ENCODE data around the gene CMTM2. TPM values are rescaled to one million over a fixed set of nuclear protein-coding genes. Genes with fewer than 3 reads are reported as not detected.

The CMTM2 gene
- total and polyA plus RNA-seq, 9 donors, result 0.25 to 0.68 (median 0.44) TPM

GRCh38 chr16:66568355-66568754, 10.9 kb upstream of the CMTM2 start:
- no peak overlapping the region for H3K27ac ChIP-seq (ENCODE audit: low read length)
- no peaks in the 10 kb centered on the region for H3K27me3 ChIP-seq (ENCODE audit: control insufficient read depth, insufficient read depth, low read length)
- H3K4me3 ChIP-seq (ENCODE audit: low read length), result no peak overlapping the region
- no peaks in the 10 kb centered on the region for H3K4me1 ChIP-seq (ENCODE audit: control insufficient read depth, insufficient read depth, low read length)
- no peak for DNase-seq
- 100% methylated on average over 1 of the region's 2 CpGs for WGBS (ENCODE audit: insufficient coverage)
- peaks cover 34% of the 10 kb centered on the region for H3K36me3 ChIP-seq (ENCODE audit: control insufficient read depth, insufficient read depth, low read length)
- H3K9me3 ChIP-seq (replicated peaks; ENCODE audit: control insufficient read depth, low read depth, low read length), result no peaks in the 10 kb centered on the region

GRCh38 chr16:66569131-66569530, 10.1 kb upstream of the CMTM2 start:
- WGBS (ENCODE audit: insufficient coverage), result no CpG with 5 or more reads among the region's 1 CpG
- no peaks in the 10 kb centered on the region for H3K27me3 ChIP-seq (ENCODE audit: control insufficient read depth, insufficient read depth, low read length)
- no peaks in the 10 kb centered on the region for H3K4me1 ChIP-seq (ENCODE audit: control insufficient read depth, insufficient read depth, low read length)
- H3K9me3 ChIP-seq (replicated peaks; ENCODE audit: control insufficient read depth, low read depth, low read length), result no peaks in the 10 kb centered on the region
- no peak overlapping the region for H3K4me3 ChIP-seq (ENCODE audit: low read length)
- DNase-seq, result no peak
- peaks cover 34% of the 10 kb centered on the region for H3K36me3 ChIP-seq (ENCODE audit: control insufficient read depth, insufficient read depth, low read length)
- H3K27ac ChIP-seq (ENCODE audit: low read length), result no peak overlapping the region

GRCh38 chr16:66569827-66570405, 9.3 kb upstream of the CMTM2 start:
- Histone ChIP-seq H3K4me1 (ENCODE audit: control insufficient read depth, insufficient read depth, low read length) (no peaks in the 10 kb centered on the region), H3K9me3 (replicated peaks; ENCODE audit: control insufficient read depth, low read depth, low read length) (no peaks in the 10 kb centered on the region), H3K27me3 (ENCODE audit: control insufficient read depth, insufficient read depth, low read length) (no peaks in the 10 kb centered on the region), H3K27ac (ENCODE audit: low read length) (no peak overlapping the region), H3K36me3 (ENCODE audit: control insufficient read depth, insufficient read depth, low read length) (peaks cover 31% of the 10 kb centered on the region), H3K4me3 (ENCODE audit: low read length) (no peak overlapping the region)
- DNase-seq, result no peak
- WGBS (ENCODE audit: insufficient coverage), result no CpG with 5 or more reads among the region's 3 CpGs

- Histone ChIP-seq H3K4me1 (ENCODE audit: control insufficient read depth, insufficient read depth, low read length) (no peaks in the 10 kb centered on the region), H3K27ac (ENCODE audit: low read length) (no peak overlapping the region), H3K27me3 (ENCODE audit: control insufficient read depth, insufficient read depth, low read length) (no peaks in the 10 kb centered on the region), H3K36me3 (ENCODE audit: control insufficient read depth, insufficient read depth, low read length) (peaks cover 14% of the 10 kb centered on the region), H3K4me3 (ENCODE audit: low read length) (no peak overlapping the region), H3K9me3 (replicated peaks; ENCODE audit: control insufficient read depth, low read depth, low read length) (no peaks in the 10 kb centered on the region)
- no CpG with 5 or more reads among the region's 2 CpGs for WGBS (ENCODE audit: insufficient coverage)
- no peak for DNase-seq
Observed at GRCh38 chr16:66572356-66572755, 6.9 kb upstream of the CMTM2 start.

GRCh38 chr16:66574081-66574480, 5.2 kb upstream of the CMTM2 start:
- Histone ChIP-seq H3K36me3 (ENCODE audit: control insufficient read depth, insufficient read depth, low read length) (peaks cover 14% of the 10 kb centered on the region), H3K27ac (ENCODE audit: low read length) (no peak overlapping the region), H3K4me3 (ENCODE audit: low read length) (no peak overlapping the region), H3K9me3 (replicated peaks; ENCODE audit: control insufficient read depth, low read depth, low read length) (no peaks in the 10 kb centered on the region), H3K27me3 (ENCODE audit: control insufficient read depth, insufficient read depth, low read length) (peaks cover 13% of the 10 kb centered on the region), H3K4me1 (ENCODE audit: control insufficient read depth, insufficient read depth, low read length) (peaks cover 17% of the 10 kb centered on the region)
- no CpG with 5 or more reads among the region's 1 CpG for WGBS (ENCODE audit: insufficient coverage)
- no peak for DNase-seq

GRCh38 chr16:66574531-66574930, 4.7 kb upstream of the CMTM2 start:
- Histone ChIP-seq H3K9me3 (replicated peaks; ENCODE audit: control insufficient read depth, low read depth, low read length) (no peaks in the 10 kb centered on the region), H3K4me3 (ENCODE audit: low read length) (no peak overlapping the region), H3K36me3 (ENCODE audit: control insufficient read depth, insufficient read depth, low read length) (peaks cover 14% of the 10 kb centered on the region), H3K27ac (ENCODE audit: low read length) (no peak overlapping the region), H3K27me3 (ENCODE audit: control insufficient read depth, insufficient read depth, low read length) (peaks cover 13% of the 10 kb centered on the region), H3K4me1 (ENCODE audit: control insufficient read depth, insufficient read depth, low read length) (peaks cover 21% of the 10 kb centered on the region)
- WGBS (ENCODE audit: insufficient coverage), result no CpG with 5 or more reads among the region's 3 CpGs
- no peak for DNase-seq

- no peak overlapping the region for H3K4me3 ChIP-seq (ENCODE audit: low read length)
- no peak for DNase-seq
- peaks cover 13% of the 10 kb centered on the region for H3K27me3 ChIP-seq (ENCODE audit: control insufficient read depth, insufficient read depth, low read length)
- H3K4me1 ChIP-seq (ENCODE audit: control insufficient read depth, insufficient read depth, low read length), result peaks cover 26% of the 10 kb centered on the region
- 60% methylated on average over 2 of the region's 3 CpGs for WGBS (ENCODE audit: insufficient coverage)
- H3K27ac ChIP-seq (ENCODE audit: low read length), result no peak overlapping the region
- H3K36me3 ChIP-seq (ENCODE audit: control insufficient read depth, insufficient read depth, low read length), result peaks cover 11% of the 10 kb centered on the region
- H3K9me3 ChIP-seq (replicated peaks; ENCODE audit: control insufficient read depth, low read depth, low read length), result no peaks in the 10 kb centered on the region
Observed at GRCh38 chr16:66575060-66575459, 4.2 kb upstream of the CMTM2 start.

GRCh38 chr16:66576296-66576695, 3.0 kb upstream of the CMTM2 start:
- Histone ChIP-seq H3K4me1 (ENCODE audit: control insufficient read depth, insufficient read depth, low read length) (peaks cover 38% of the 10 kb centered on the region), H3K27ac (ENCODE audit: low read length) (no peak overlapping the region), H3K9me3 (replicated peaks; ENCODE audit: control insufficient read depth, low read depth, low read length) (no peaks in the 10 kb centered on the region), H3K36me3 (ENCODE audit: control insufficient read depth, insufficient read depth, low read length) (peaks cover 6% of the 10 kb centered on the region), H3K4me3 (ENCODE audit: low read length) (no peak overlapping the region), H3K27me3 (ENCODE audit: control insufficient read depth, insufficient read depth, low read length) (peaks cover 13% of the 10 kb centered on the region)
- 83% methylated on average over 3 of the region's 5 CpGs for WGBS (ENCODE audit: insufficient coverage)
- DNase-seq, result peak; percentile 87

- DNase-seq, result peak; percentile 73
- Histone ChIP-seq H3K27ac (ENCODE audit: low read length) (peak overlapping the region; percentile 42), H3K4me1 (ENCODE audit: control insufficient read depth, insufficient read depth, low read length) (peaks cover 45% of the 10 kb centered on the region)
Observed at GRCh38 chr16:66580605-66581209, 1.4 kb downstream of the CMTM2 start.

GRCh38 chr16:66581246-66581952, 2.1 kb downstream of the CMTM2 start:
- DNase-seq, result no peak
- Histone ChIP-seq H3K9me3 (replicated peaks; ENCODE audit: control insufficient read depth, low read depth, low read length) (no peaks in the 10 kb centered on the region), H3K27ac (ENCODE audit: low read length) (no peak overlapping the region), H3K27me3 (ENCODE audit: control insufficient read depth, insufficient read depth, low read length) (peaks cover 13% of the 10 kb centered on the region), H3K4me1 (ENCODE audit: control insufficient read depth, insufficient read depth, low read length) (peaks cover 50% of the 10 kb centered on the region), H3K36me3 (ENCODE audit: control insufficient read depth, insufficient read depth, low read length) (no peaks in the 10 kb centered on the region), H3K4me3 (ENCODE audit: low read length) (no peak overlapping the region)
- WGBS (ENCODE audit: insufficient coverage), result 70% methylated on average over 1 of the region's 3 CpGs

More at GRCh38 chr16:66580605-66581209, 1.4 kb downstream of the CMTM2 start:
- H3K36me3 ChIP-seq (ENCODE audit: control insufficient read depth, insufficient read depth, low read length), result no peaks in the 10 kb centered on the region
- H3K27me3 ChIP-seq (ENCODE audit: control insufficient read depth, insufficient read depth, low read length), result peaks cover 13% of the 10 kb centered on the region
- H3K4me3 ChIP-seq (ENCODE audit: low read length), result no peak overlapping the region
- WGBS (ENCODE audit: insufficient coverage), result 43% methylated on average over 1 of the region's 4 CpGs
- H3K9me3 ChIP-seq (replicated peaks; ENCODE audit: control insufficient read depth, low read depth, low read length), result no peaks in the 10 kb centered on the region
